Activated CD4-positive, alpha-beta T cell treated with anti-CD3 and anti-CD28 coated beads for 48 hours (primary cell): Measurements from ENCODE around the gene PHLPP1.
"Not testable (repeated sequence)": the region's sequence is repeated elsewhere in the genome, so short reads cannot be mapped to it uniquely, and the experiment has no call there.

Source experiments
- DNase-seq: peaks from one replicate; pipeline ENCODE4 v3.0.0-alpha.2; 2020

PHLPP1 gene

DNA sequence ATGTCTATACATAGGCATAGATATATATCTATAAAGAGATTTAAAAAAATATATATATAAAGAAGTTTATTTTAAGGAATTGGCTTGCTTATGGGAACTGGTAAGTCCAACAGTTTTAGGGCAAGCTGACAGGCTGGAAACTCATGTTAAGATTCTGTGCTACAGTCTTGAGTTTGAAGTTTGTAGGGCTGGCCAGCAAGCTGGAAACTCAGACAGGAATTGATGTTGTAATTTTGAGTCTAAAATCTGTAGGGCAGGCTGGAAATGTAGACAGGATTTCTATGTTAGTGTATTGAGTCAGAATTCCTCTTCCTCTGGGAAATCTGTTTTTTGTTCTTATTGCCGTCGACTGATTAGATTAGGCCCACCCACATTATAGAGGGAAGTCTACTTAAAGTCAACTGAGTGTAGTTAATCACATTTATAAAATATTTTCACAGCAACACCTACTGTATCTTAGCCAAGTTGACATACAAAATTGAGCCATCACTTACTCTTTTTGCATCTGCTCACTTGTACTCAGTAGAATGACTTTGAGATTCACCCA, 60.8 kb downstream of the PHLPP1 start:
- DNase-seq: no peak

DNA sequence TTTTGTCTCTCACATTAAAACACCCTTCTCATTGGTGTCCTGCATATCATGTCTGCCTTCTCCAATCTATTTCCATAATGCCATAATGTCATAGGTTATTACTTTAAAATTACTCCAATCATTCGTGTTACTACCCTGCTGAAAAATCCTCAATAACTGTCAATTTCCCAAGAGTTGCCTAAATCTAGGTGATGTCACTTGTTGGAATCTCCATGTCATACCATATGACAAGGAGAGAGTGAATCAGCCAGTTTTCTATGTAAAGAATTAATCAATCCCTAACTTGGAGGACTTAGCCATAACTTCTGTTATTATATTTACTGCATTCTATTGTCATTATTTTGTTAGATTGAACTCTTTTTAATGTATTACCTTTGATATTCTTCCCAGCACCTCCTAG, 62.5 kb downstream of the PHLPP1 start:
- no peak for DNase-seq

GRCh38 chr18:62778976-62779869, 63.9 kb downstream of the PHLPP1 start:
- DNase-seq: peak; percentile 22

DNA sequence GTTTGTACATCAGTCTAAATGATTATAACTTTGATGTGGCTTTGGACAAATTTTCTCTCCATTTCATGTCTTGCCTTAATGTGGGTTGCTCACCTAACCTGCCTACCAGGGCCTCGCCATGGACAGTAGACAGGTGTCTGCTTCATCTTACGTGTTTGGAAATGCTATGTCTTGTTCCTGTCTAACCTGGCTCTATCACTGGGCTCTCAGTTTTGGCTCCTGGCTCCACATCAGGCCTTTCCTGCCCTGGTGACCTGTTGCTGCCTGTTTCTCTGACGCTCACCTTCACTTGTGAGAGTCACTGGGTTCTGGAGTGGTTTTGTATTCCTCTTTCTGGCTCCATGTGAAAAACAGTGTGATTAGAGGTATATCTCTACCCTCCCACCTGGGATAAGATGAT, 65.9 kb downstream of the PHLPP1 start:
- DNase-seq: no peak

GRCh38 chr18:62781893-62782292, 66.6 kb downstream of the PHLPP1 start:
- DNase-seq: no peak

DNA sequence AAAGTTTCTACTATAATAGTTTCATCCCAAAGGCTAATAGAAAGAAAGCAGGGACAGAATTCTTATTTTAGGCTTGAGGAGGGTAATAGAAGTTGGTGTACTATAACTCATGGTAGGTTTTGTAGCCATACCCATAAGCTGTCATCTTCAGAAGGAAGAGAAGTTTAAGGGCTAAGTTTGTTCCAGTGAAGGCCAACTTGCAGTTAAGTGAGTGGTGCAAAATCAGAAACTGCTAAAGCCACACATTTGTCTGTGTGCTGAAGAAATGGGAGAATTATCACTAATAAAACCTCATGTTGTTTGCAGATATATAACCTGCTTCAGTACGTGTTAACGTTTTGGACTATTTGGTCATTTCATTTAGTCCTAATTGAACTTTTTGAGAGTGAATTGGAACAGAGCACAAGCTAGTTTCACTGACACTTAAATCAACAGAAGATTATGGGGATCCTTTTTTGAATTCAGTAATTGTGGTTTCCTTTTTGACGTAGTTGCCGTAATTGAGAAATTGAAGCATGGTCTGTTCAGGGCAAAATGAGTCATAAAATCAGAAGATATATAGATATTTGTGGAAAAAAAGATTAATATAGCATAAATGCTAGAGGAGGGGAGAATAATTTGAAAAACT, 69.1 kb downstream of the PHLPP1 start:
- no peak for DNase-seq

DNA sequence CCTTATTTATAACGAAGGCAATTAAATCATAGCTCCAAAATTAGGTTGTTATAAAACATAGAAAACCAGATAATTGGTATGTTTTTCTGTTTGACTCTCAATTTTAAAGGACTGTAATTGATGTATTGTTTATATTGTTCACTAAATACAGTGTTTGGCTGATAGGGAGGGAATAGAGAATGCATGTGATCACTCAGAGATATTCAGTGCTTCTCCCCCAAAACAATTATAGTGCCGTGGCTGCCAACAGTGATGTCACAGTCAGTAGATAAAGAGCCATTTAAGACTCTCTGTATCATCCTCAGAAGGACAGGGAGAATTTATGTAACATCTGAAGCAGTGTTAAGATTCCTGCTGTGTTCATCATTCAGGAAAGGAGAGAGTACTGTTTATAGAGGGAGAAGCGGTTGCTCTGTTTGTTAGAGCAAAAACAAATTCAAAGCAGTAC, 69.6 kb downstream of the PHLPP1 start:
- no peak for DNase-seq

DNA sequence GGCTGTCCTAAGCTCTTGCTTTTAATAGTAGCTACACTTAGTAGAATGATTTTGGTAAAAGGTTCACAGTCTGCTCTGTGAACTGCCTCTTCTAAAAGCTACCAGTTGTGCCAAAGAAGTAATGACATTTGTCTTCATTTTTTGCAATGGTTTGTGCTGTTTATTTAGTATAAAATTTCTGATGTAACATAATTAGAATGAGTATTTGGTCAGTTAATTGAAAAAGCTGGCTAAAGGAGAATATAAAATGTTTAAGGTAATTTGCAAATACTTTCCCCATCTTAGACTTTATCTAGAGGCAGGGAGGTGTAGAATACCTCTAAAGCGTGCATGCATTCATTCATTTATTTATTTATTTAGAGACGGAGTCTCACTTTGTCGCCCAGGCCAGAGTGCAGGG, 71.3 kb downstream of the PHLPP1 start:
- no peak for DNase-seq

DNA sequence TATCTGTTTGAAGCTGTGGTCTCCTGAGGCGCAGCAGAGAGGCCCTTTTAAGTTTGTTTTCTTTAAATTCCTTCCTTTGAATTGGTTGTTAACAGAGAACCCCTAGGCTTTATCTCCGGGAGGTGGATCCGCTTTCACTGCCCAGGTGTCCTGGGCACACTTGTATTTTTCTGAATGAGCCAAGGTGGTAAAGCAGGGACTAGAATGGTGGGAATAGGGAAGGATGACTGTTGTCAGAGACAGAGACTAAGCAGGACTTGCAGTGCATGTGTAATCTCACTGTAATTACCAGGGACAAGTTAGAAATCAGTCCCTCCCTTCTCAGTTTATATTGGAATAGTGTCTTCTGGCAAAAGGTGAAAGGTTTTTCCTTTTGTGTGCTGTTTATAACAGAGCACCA, 72.8 kb downstream of the PHLPP1 start:
- no peak for DNase-seq

DNA sequence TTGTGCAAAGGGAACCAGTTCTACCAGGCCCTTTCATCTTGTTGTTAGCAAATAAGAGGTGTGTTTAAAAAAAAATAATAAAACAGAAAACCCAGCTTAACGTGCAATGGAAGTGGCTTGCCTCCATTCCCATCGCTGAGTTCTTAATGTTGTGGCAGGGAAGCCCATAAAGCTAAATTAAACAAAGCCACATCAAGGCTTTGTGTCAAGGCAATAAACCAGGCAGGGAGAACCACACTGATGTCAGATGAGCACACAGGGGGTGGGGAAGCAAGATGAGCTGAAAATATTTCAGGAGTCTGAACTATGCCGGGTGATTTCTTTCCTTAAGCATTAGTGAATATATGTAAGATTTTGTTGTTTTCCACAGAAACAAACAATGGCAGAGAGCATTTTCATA, 73.5 kb downstream of the PHLPP1 start:
- no peak for DNase-seq

GRCh38 chr18:62790871-62791772, 75.8 kb downstream of the PHLPP1 start:
- DNase-seq: no peak

DNA sequence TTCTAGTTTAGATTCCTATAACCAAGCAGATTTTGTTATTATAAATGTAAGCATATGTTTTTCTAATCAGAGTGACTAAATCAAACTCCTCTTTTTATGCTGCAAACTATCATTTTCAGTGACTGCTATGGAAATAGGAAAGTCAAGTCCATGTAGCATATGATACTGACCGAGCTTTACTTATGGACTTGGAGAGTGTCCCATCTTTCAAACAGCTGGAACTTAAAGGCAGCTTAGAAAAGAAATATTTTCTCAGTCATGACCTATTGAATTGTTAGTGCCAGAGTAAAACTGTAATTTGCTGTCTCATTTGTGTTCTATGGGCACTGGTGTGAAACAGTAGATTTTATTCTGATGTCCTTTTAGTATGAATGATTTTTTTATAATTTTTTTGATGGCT, 76.7 kb downstream of the PHLPP1 start:
- DNase-seq: no peak

DNA sequence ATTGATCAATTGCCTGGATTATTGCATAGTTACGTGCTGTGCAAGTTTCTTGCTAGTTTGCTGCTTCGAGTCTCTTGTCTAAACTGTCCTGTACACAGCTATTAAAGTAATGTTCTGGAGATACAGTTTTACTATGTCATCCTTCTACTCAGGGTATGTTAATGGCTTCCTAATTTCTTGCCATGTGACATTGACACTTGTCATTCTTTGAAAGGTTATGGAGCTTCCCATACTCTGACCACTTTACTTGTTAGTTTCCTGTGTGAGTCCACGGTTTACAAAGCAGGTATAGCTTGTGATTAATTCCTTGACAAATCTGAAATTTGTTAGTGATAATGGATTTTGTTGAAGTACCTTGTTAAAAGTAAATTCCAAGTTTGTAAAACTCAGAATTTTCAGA, 80.5 kb downstream of the PHLPP1 start:
- DNase-seq: no peak

GRCh38 chr18:62796216-62796621, 80.9 kb downstream of the PHLPP1 start:
- no peak for DNase-seq

DNA sequence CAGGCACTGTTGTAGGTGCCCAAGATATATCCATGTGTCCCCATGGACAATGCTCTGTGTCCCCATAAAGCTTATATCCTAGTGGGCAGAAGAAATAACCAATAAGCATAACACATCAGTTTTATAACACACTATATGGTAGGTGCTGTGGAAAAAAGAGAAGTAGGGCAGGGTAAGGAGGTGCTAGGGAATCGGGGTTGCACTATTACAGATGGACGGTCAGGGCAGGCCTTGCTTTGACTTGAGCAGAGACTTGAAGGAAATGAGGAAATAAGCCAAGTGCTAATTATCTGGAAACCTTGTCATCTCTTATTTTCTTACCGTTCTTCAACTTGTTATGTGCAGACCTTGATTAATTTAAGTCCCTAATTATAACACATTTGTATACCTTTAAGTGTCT, 82.0 kb downstream of the PHLPP1 start:
- no peak for DNase-seq

- no peak for DNase-seq
These were observed 84.6 kb downstream of the PHLPP1 start for GRCh38 chr18:62799977-62800376.

GRCh38 chr18:62802523-62802922, 87.2 kb downstream of the PHLPP1 start:
- DNase-seq: no peak

DNA sequence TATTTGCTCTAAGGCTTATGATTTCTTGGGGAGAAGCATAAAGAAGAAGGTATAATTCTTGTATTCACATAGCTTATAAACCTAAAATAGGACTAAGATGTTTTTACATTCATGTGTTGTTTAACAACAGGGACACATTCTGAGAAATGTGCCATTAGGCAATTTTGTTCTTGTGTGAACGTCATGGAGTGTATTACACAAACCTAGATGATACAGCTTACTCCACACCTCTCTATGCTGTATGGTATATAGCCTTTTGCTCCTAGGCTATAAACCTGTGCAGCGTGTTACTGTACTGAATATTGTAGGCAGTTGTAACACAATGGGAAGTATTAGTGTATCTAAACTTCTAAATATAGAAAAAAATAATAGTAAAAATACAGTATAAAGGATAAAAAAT, 92.1 kb downstream of the PHLPP1 start:
- no peak for DNase-seq

- DNase-seq: no peak
These were observed 92.8 kb downstream of the PHLPP1 start for GRCh38 chr18:62808123-62808522.

GRCh38 chr18:62809445-62809844, 94.1 kb downstream of the PHLPP1 start:
- not testable (repeated sequence) for DNase-seq

DNA sequence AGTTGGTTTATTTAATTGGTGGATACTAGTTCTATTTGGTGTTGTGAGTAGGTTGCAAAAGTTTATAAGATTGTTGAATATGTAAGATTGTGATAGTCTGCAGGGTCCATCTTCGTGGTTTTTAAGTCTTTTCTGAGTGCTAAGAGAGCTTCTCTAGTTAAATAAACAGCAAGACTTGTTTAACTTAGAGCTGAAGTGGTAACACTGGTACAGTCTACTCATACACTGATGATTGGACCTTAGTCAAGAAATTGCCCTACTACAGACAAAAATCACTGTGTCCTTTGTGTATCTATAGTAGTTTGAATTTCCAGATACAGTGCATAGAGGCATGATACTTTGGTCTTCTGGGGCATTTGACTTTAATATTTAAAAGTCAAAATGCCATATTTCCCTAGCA, 94.6 kb downstream of the PHLPP1 start:
- no peak for DNase-seq

DNA sequence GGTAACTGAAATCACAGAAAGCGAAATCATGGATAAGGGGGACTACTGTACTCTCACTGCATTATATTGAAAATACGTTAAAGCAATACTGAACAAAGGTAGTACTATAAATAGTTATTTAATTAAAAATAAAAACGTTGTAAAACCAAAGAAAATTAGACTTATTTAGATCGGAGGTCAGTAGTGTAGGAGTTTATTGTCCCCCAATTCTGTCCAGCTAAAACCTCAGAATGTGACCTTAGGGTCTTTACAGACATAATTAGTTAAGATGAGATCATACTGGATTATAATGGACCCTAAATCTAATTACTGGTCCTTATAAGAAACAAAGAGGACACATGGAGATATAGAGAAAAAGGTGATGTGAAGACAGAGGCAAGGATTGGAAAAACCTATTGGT, 95.3 kb downstream of the PHLPP1 start:
- no peak for DNase-seq

DNA sequence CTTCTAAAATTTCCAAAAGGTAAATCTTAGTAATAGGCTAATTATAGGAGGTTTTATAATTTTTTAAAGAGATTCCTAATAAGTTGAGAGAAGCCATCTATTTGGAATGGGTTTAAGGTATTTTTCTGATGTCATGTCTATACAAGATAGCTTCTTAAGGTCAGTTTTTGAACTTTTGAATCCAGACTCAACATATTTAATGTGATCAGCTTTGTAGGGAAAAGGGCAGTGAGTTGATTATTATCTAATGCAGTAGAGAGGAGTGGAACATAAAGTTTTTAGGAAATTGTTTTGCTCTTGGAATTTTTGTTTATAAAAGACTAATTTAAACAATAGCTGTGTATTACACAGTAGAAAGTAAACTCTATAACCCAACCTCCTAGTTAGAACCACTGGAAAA, 96.3 kb downstream of the PHLPP1 start:
- no peak for DNase-seq
